T-helper 1 cell treated with Interleukin-12 subunit alpha and Interleukin-12 subunit beta and Interleukin-4 antibody, amounts not matched to agents 30 ng/mL and 1 ng/mL, for 36 hours (primary cell): ENCODE results near the gene MIEN1. TPM values are rescaled to one million over a fixed set of nuclear protein-coding genes. Genes with fewer than 3 reads are reported as not detected.
"Not testable (repeated sequence)": the region's sequence is repeated elsewhere in the genome, so short reads cannot be mapped to it uniquely, and the experiment has no call there.

Source experiments
- intact Hi-C: fragments of 100-400 bp; cut with micrococcal nuclease; formaldehyde crosslinking; loops from one replicate; pipeline ENCODE4 v1.15.1; 2024
- total RNA-seq: library from RNA; stranded (reverse); gene quantifications from 2 replicates; pipeline ENCODE4 v1.2.3, GENCODE V29; 2022

MIEN1 gene
- total RNA-seq, 1 donor from 2014 or later: 45.6 TPM

- intact Hi-C loops: no loop called here
Observed at GRCh38 chr17:39719563-39720355, 10.6 kb downstream of the MIEN1 start.

DNA sequence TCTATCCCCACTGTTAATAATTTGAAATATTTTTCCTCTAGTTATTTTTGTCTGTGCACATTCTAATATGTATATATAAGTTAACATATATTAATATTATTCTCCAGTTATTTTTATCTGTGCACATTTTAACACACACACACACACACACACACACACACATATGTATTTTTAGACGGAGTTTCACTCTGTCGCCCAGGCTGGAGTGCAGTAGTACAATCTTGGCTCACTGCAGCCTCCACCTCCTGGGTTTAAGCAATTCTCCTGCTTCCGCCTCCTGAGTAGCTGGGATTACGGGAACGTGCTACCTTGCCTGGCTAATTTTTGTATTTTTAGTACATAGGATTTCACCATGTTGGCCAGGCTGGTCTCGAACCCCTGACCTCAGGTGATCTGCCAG lies 12.7 kb downstream of the MIEN1 start:
- intact Hi-C loops: no loop called here

GRCh38 chr17:39716879-39717536 lies 13.3 kb downstream of the MIEN1 start:
- intact Hi-C loops: no loop called here

- intact Hi-C loops: no loop called here
Observed at GRCh38 chr17:39716073-39716818, 14.1 kb downstream of the MIEN1 start.

DNA sequence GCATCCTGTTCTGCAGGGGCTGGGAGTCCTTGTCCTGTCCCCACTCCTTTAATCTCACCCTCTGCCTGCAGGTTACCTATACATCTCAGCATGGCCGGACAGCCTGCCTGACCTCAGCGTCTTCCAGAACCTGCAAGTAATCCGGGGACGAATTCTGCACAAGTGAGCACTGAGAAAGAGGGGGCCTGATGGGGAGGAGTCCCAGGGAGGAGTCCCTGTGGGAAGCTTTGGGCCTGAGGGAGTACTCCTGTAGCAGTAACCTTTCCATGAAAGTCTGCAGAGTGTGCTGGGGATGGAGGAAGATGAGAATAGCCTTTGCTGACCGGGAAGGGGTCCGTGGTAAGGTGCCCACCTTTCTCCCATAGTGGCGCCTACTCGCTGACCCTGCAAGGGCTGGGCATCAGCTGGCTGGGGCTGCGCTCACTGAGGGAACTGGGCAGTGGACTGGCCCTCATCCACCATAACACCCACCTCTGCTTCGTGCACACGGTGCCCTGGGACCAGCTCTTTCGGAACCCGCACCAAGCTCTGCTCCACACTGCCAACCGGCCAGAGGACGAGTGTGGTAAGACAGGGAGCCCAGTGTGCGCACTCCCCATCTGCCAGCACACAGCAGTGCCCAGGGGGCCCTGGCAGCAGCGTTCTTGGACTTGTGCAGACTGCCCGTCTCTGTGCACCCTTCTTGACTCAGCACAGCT lies 14.8 kb downstream of the MIEN1 start:
- intact Hi-C loops: no loop called here

GRCh38 chr17:39714234-39714633 lies 16.1 kb downstream of the MIEN1 start:
- intact Hi-C loops: no loop called here

GRCh38 chr17:39711851-39712250 lies 18.5 kb downstream of the MIEN1 start:
- intact Hi-C loops: no loop called here

- intact Hi-C loops: not testable (repeated sequence)
Observed at GRCh38 chr17:39711071-39711470, 19.3 kb downstream of the MIEN1 start.

- intact Hi-C loops: no loop called here
Observed at GRCh38 chr17:39709998-39710964, 20.1 kb downstream of the MIEN1 start.

- intact Hi-C loops: no loop called here
Observed at GRCh38 chr17:39709319-39709997, 20.9 kb downstream of the MIEN1 start.

DNA sequence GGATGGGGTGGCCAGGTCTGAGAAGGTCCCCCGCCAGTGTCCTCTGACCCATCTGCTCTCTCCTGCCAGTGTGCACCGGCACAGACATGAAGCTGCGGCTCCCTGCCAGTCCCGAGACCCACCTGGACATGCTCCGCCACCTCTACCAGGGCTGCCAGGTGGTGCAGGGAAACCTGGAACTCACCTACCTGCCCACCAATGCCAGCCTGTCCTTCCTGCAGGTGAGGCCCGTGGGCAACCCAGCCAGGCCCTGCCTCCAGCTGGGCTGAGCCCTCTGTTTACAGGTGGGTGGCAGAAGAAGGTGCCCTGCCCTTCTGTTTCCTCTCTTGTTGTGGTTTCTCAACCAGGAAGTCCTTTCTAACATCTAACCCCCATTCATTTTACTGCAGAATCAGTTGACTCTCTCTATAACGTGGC lies 23.4 kb downstream of the MIEN1 start:
- intact Hi-C loops: no loop called here

DNA sequence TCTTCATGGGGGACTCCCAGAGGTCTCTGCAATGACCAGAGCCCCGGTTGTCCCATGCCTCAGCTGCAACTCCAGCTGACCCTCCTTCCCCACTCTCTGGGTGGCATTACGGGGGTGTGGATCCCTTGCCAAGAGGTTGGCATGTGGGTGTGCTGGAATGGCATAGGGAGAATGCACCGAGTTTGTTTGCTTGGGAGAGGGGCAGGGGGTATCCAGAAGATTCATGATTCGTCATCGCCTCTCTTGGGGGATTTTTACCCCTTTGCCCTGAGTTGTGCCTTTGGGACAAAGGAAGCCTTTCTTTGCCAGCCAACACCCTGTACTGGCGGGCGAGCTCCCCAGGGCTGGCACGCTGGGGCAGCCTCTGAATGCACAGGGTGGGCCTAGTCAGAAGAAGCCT lies 23.9 kb downstream of the MIEN1 start:
- intact Hi-C loops: no loop called here

- intact Hi-C loops: no loop called here
Observed at GRCh38 chr17:39705786-39706348, 24.5 kb downstream of the MIEN1 start.

DNA sequence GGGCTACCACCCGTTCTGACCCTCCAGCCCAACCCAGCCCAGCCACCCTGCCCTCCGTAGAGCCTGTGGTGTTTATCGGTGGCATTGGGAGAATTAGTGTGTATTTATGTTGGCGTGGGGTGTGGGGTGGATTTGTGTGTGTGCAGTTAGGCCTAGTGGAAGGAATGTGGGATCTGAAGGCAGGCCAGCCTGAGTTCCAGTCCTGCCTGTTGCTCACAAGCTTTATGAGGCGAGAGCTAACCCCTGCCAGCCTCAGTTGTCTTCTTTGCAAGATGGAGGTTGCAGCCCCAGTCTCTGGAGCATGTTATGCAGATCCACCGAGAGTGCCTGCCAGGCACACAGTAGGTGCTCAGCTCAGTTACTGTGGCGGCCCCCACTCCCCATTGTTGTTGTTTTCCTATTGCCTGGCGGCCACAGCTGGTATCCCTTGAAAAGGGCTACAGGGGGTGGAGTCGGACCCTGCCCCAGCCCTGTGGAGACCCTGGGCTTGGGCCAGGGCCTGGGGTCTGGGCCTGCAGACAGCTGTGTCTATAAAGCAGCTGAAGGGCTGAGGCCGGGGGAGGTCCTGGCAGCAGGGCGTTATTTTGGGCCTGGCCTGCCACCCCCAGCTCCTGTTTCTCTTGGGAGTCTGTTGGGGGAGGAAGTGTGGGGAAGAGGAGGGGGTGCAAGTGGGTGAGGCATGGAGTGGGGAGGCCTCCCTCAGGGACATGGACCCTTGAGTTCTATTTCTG lies 25.3 kb downstream of the MIEN1 start:
- intact Hi-C loops: no loop called here

- intact Hi-C loops: no loop called here
Observed at GRCh38 chr17:39703913-39704312, 26.4 kb downstream of the MIEN1 start.

- intact Hi-C loops: no loop called here
Observed at GRCh38 chr17:39702901-39703893, 27.1 kb downstream of the MIEN1 start.

DNA sequence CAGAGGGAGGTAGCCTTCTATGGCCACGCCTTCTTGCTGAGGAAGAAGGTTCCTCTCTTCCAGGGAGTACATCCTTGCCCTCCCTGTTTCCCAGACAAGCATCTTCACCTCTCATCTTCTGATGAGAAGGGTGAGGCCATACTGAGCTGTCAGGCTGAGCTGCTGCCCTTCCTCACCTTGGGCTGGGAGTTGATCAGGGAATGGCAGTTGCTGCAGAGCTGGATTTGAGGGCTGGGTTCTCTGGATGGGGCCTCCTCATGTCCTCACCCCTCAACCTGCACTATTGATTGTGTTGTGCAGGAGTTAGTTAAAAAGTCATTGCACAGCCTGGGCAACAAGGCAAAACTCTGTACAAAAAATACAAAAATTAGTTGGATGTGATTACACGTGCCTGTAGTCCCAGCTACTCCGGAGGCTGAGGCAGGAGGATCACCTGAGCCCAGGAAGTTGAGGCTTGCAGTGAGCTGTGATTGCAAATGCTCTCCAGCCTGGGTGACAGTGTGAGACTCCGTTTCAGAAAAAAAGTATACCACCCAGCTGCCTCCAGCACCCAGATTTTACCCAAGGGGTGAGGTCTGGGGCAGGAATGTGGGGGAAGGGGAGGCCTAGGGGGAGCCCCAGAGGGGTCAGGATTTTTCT lies 28.4 kb downstream of the MIEN1 start:
- intact Hi-C loops: no loop called here
